ENCODE measurements around the gene SLC25A25. TPM values are rescaled to one million over a fixed set of nuclear protein-coding genes. Genes with fewer than 3 reads are reported as not detected.
A peak's percentile ranks its signal among the peaks of the same experiment; 100 is the strongest.

SLC25A25 gene
- total and polyA plus RNA-seq, 9 of the 15 experiments (the other 6 are each of a cell fraction or from before 2014, with no cell fraction given), result 0.07 to 35.9 (median 23.2) TPM

DNA sequence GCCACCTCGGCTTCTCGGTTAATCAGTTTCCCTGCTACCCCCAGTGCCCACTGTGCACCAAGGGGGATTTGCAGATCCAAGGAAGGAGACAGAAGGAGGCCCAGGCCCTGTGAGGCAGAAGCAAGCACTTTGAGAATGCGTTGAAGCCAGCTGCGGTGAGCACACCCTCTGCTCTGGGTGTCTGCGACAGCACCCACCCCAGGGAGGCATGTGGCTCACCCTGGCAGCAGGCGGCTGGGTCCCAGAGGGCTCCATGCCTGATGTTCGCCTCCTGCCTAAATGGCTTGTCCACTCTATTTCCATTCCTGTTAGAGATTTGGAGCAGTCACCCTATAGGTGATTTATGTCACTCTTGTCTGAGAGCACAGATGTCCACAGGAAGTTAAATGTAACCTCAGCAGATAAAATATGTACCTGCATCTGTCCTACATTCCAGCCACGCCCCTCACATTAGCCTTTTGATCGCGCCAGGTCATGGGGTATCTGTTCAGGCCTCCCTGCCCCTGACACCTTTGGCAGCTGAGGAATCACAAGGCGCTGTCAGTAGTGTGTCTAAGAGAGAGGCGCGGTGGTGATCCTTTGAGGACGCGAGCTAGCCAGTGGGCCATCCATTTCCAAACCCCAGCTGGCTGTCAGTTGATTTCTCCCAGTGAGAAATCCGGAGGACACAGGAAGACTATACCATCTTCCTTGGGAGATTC is 31.3 kb downstream of the SLC25A25 start (continued):
- TF ChIP-seq PHF20 (IDR thresholded peaks at IDR 0.05; ENCODE audit: partially characterized antibody) (no peak), GTF2A2 (tag; IDR thresholded peaks at IDR 0.05) (no peak), RAD51 (IDR thresholded peaks at IDR 0.05; ENCODE audit: borderline replicate concordance, low read depth) (no peak), ATF1 (CRISPR knock-in tag; IDR thresholded peaks at IDR 0.05) (no peak), ATF1 (tag; IDR thresholded peaks at IDR 0.05) (no peak), CC2D1A (IDR thresholded peaks at IDR 0.05) (no peak), PHTF2 (CRISPR knock-in tag; IDR thresholded peaks at IDR 0.05) (no peak), KAT2B (IDR thresholded peaks at IDR 0.05; ENCODE audit: low read depth, low read length) (no peak), EWSR1 (IDR thresholded peaks at IDR 0.05; ENCODE audit: borderline replicate concordance, low read depth, partially characterized antibody) (no peak), SRF (CRISPR knock-in tag; IDR thresholded peaks at IDR 0.05) (no peak), ZNF699 (CRISPR knock-in tag; IDR thresholded peaks at IDR 0.05; ENCODE audit: insufficient replicate concordance) (no peak)
- TF ChIP-seq, protein P1, sequence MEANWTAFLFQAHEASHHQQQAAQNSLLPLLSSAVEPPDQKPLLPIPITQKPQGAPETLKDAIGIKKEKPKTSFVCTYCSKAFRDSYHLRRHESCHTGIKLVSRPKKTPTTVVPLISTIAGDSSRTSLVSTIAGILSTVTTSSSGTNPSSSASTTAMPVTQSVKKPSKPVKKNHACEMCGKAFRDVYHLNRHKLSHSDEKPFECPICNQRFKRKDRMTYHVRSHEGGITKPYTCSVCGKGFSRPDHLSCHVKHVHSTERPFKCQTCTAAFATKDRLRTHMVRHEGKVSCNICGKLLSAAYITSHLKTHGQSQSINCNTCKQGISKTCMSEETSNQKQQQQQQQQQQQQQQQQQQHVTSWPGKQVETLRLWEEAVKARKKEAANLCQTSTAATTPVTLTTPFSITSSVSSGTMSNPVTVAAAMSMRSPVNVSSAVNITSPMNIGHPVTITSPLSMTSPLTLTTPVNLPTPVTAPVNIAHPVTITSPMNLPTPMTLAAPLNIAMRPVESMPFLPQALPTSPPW (CRISPR knock-in tag; IDR thresholded peaks at IDR 0.05), result no peak
- TF ChIP-seq, protein P2, sequence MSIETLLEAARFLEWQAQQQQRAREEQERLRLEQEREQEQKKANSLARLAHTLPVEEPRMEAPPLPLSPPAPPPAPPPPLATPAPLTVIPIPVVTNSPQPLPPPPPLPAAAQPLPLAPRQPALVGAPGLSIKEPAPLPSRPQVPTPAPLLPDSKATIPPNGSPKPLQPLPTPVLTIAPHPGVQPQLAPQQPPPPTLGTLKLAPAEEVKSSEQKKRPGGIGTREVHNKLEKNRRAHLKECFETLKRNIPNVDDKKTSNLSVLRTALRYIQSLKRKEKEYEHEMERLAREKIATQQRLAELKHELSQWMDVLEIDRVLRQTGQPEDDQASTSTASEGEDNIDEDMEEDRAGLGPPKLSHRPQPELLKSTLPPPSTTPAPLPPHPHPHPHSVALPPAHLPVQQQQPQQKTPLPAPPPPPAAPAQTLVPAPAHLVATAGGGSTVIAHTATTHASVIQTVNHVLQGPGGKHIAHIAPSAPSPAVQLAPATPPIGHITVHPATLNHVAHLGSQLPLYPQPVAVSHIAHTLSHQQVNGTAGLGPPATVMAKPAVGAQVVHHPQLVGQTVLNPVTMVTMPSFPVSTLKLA (conservative IDR thresholded peaks at IDR 0.05), result no peak
- TF ChIP-seq, protein P3, sequence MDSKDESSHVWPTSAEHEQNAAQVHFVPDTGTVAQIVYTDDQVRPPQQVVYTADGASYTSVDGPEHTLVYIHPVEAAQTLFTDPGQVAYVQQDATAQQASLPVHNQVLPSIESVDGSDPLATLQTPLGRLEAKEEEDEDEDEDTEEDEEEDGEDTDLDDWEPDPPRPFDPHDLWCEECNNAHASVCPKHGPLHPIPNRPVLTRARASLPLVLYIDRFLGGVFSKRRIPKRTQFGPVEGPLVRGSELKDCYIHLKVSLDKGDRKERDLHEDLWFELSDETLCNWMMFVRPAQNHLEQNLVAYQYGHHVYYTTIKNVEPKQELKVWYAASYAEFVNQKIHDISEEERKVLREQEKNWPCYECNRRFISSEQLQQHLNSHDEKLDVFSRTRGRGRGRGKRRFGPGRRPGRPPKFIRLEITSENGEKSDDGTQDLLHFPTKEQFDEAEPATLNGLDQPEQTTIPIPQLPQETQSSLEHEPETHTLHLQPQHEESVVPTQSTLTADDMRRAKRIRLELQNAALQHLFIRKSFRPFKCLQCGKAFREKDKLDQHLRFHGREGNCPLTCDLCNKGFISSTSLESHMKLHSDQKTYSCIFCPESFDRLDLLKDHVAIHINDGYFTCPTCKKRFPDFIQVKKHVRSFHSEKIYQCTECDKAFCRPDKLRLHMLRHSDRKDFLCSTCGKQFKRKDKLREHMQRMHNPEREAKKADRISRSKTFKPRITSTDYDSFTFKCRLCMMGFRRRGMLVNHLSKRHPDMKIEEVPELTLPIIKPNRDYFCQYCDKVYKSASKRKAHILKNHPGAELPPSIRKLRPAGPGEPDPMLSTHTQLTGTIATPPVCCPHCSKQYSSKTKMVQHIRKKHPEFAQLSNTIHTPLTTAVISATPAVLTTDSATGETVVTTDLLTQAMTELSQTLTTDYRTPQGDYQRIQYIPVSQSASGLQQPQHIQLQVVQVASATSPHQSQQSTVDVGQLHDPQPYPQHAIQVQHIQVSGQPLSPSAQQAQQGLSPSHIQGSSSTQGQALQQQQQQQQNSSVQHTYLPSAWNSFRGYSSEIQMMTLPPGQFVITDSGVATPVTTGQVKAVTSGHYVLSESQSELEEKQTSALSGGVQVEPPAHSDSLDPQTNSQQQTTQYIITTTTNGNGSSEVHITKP (IDR thresholded peaks at IDR 0.05; ENCODE audit: partially characterized antibody), result peak; percentile 40
- TF ChIP-seq, protein P4, sequence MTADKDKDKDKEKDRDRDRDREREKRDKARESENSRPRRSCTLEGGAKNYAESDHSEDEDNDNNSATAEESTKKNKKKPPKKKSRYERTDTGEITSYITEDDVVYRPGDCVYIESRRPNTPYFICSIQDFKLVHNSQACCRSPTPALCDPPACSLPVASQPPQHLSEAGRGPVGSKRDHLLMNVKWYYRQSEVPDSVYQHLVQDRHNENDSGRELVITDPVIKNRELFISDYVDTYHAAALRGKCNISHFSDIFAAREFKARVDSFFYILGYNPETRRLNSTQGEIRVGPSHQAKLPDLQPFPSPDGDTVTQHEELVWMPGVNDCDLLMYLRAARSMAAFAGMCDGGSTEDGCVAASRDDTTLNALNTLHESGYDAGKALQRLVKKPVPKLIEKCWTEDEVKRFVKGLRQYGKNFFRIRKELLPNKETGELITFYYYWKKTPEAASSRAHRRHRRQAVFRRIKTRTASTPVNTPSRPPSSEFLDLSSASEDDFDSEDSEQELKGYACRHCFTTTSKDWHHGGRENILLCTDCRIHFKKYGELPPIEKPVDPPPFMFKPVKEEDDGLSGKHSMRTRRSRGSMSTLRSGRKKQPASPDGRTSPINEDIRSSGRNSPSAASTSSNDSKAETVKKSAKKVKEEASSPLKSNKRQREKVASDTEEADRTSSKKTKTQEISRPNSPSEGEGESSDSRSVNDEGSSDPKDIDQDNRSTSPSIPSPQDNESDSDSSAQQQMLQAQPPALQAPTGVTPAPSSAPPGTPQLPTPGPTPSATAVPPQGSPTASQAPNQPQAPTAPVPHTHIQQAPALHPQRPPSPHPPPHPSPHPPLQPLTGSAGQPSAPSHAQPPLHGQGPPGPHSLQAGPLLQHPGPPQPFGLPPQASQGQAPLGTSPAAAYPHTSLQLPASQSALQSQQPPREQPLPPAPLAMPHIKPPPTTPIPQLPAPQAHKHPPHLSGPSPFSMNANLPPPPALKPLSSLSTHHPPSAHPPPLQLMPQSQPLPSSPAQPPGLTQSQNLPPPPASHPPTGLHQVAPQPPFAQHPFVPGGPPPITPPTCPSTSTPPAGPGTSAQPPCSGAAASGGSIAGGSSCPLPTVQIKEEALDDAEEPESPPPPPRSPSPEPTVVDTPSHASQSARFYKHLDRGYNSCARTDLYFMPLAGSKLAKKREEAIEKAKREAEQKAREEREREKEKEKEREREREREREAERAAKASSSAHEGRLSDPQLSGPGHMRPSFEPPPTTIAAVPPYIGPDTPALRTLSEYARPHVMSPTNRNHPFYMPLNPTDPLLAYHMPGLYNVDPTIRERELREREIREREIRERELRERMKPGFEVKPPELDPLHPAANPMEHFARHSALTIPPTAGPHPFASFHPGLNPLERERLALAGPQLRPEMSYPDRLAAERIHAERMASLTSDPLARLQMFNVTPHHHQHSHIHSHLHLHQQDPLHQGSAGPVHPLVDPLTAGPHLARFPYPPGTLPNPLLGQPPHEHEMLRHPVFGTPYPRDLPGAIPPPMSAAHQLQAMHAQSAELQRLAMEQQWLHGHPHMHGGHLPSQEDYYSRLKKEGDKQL (CRISPR knock-in tag; IDR thresholded peaks at IDR 0.05; ENCODE audit: borderline replicate concordance), result no peak
